ENCODE results near the gene SPTBN1. TPM values are rescaled to one million over a fixed set of nuclear protein-coding genes. Genes with fewer than 3 reads are reported as not detected.

SPTBN1 gene
- total RNA-seq, 1 donor from 2014 or later = 214 TPM

- Mint-ChIP-seq H3K9me3 (no peaks in the 10 kb centered on the region), H3K4me3 (peak overlapping the region; percentile 61), H3K27me3 (no peaks in the 10 kb centered on the region), H3K4me1 (ENCODE audit: unreplicated experiment) (peaks cover 62% of the 10 kb centered on the region), H3K36me3 (peaks cover 12% of the 10 kb centered on the region), H3K27ac (peak overlapping the region; percentile 96)
- no peak for DNase-seq (ENCODE audit: extremely low spot score, unreplicated experiment)
- TF ChIP-seq CTCF (conservative IDR thresholded peaks at IDR 0.05) = no peak
Measured at GRCh38 chr2:54570925-54571694, 115.0 kb downstream of the SPTBN1 start.

GRCh38 chr2:54572262-54572635, 116.1 kb downstream of the SPTBN1 start:
- TF ChIP-seq CTCF (conservative IDR thresholded peaks at IDR 0.05) = no peak
- Mint-ChIP-seq H3K4me1 (ENCODE audit: unreplicated experiment) (peaks cover 66% of the 10 kb centered on the region), H3K4me3 (peak overlapping the region; percentile 61), H3K27me3 (no peaks in the 10 kb centered on the region), H3K9me3 (no peaks in the 10 kb centered on the region), H3K36me3 (peaks cover 15% of the 10 kb centered on the region), H3K27ac (peak overlapping the region; percentile 96)
- DNase-seq (ENCODE audit: extremely low spot score, unreplicated experiment) = no peak

GRCh38 chr2:54572636-54573536, 116.8 kb downstream of the SPTBN1 start:
- peak overlapping the region; percentile 96 for H3K27ac Mint-ChIP-seq
- H3K36me3 Mint-ChIP-seq = peaks cover 11% of the 10 kb centered on the region
- no peaks in the 10 kb centered on the region for H3K27me3 Mint-ChIP-seq
- no peak for DNase-seq (ENCODE audit: extremely low spot score, unreplicated experiment)
- H3K4me3 Mint-ChIP-seq = peak overlapping the region; percentile 61
- TF ChIP-seq CTCF (conservative IDR thresholded peaks at IDR 0.05) = no peak
- H3K4me1 Mint-ChIP-seq (ENCODE audit: unreplicated experiment) = peaks cover 72% of the 10 kb centered on the region
- H3K9me3 Mint-ChIP-seq = no peaks in the 10 kb centered on the region

DNA sequence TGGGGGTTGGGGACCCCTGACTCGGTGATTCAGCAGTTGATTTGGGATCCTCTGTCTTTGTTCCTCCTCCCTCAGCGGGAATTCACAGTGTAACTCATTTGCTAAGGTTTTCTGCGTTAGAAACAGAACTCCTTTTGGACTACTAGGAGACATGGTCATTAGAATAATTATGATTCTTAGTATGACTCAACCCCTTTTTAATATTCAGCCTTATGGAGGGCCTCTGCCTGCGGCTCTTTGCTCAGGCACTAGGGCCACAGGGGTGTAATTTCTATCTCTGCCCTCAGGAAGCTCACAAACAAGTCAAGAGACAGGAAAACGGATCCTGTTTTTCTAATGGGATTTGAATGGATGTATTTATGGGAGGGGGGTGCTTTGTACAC, 117.4 kb downstream of the SPTBN1 start:
- H3K4me1 Mint-ChIP-seq (ENCODE audit: unreplicated experiment) = peaks cover 79% of the 10 kb centered on the region
- DNase-seq (ENCODE audit: extremely low spot score, unreplicated experiment) = no peak
- TF ChIP-seq CTCF (conservative IDR thresholded peaks at IDR 0.05) = no peak
- H3K9me3 Mint-ChIP-seq = no peaks in the 10 kb centered on the region
- no peaks in the 10 kb centered on the region for H3K27me3 Mint-ChIP-seq
- peak overlapping the region; percentile 96 for H3K27ac Mint-ChIP-seq
- peaks cover 11% of the 10 kb centered on the region for H3K36me3 Mint-ChIP-seq
- H3K4me3 Mint-ChIP-seq = no peak overlapping the region

DNA sequence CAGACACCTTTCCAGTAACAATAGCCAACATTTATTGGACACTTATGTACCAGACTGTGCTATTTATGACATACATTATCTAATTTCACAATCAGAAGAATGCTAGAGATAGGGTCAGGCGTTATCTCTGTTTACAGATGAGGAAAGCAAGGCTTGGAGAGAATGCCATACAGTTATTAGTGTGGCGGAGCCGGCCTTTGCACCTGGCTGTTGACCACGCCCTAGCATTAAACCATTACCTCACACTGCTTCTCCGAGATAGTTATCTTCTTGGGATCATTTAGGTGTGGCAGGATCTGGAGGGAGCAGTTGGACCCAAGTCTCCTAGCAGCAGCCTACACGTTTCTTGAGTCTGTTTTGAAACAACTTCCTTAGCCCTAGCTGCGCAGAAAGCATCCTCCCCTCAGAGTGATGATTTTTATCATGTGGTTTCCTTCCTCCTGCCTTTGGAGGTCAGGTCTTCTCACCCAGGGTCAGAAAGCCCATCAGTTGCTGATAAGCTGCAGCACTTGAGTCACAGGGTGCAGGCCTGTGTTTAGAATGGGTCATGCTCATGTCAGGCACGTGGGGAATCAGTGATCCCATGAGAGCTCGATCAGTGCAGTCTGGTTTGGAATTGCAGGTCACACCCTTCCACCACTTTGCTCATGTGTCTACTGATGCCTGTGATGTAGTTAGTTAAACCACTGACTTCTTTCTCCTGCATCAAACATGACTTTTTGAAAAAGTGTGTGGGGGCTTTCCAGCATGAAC, 118.2 kb downstream of the SPTBN1 start:
- Mint-ChIP-seq H3K4me3 (no peak overlapping the region), H3K27me3 (no peaks in the 10 kb centered on the region), H3K9me3 (no peaks in the 10 kb centered on the region), H3K36me3 (peaks cover 11% of the 10 kb centered on the region), H3K4me1 (ENCODE audit: unreplicated experiment) (peaks cover 79% of the 10 kb centered on the region), H3K27ac (peak overlapping the region; percentile 96)
- no peak for DNase-seq (ENCODE audit: extremely low spot score, unreplicated experiment)
- no peak for TF ChIP-seq CTCF (conservative IDR thresholded peaks at IDR 0.05)

Data from type B pancreatic cell (in vitro differentiated cells).